NCI-H510A treated with DMSO at 0.1 percent for 48 hours (cell line): ENCODE measurements around the gene FOXP1.

ENCODE experiments used
- DNase-seq: peaks from one replicate; lab custom pipeline; 2025; lab: John Stamatoyannopoulos, UW

The FOXP1 gene

DNA sequence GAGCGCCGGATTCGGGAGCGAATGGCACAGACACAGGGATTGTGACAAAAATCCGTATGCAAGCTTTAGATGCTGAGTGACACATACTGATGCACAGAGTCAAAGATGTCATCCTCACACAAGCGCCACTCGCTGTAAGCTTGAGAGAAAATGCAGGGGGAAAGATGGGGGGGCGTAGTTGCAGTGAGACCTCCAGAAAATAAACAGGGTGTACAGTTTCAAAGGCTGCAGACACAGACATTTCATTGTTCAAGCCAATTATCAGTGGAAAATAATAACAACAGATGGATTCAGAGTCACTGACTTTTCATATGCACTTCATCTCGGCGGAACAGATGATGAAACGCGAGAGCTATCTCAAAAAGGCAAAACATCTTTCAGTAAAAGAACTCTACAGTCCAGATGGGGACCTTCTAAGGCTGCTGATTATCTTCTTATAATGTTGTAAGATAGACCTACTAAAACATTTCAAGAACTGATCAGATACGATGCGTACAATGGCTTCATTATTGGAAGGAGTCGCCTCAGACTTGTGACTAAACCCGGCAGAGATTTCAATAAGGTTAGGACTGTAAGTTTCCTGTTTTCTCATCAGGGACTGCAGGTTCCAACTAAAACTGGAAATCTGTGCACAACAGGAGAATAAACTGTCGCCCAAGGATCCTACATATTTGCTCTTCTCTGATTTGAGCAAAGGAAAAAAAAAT lies 275.4 kb downstream of the FOXP1 start:
- DNase-seq, result no peak

DNA sequence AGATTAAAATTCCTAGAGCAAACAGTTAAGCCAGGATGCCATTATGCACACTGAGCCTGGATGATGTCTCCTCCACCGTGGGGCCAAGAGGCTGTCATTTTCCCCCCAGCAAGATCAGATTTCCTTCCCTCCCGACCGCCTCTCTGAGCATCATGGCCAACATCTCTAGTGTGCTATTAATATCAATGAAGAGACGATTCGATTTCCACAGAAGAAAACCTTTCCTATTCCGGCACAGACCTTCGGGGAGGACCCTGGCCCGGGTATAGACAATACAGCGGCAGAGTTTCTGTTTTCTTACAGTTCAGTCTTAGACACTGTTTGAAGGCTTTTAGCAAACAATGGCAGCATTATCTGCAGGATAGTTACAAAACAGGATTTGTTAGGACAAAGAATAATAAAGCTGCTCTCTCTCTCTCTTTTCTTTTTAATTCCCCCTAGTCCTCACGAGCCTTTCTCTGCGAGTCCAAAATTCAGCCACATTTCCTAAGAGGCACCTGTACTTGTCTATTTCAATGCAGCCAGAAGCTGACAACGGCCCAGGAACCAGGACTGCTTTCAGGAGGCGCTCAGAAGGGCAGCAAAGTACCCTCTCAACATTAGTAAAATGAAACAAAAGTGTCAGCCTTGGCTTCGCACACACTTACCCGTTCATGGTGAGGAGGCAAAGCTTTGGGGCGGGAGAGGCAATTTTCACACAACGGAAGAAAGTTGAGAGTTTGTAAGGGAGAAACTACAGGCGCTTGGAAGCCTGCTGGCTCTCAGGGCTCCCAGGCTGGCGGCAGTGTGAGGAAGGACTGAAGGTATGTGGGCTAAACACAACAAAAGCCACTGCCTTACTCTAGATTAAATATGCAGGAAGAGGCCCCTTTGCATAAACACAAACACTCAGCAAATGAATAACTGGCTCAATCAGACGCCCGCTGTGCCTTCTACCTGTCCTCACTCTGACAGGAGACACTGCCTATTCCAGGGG lies 278.0 kb downstream of the FOXP1 start:
- peak; percentile 49 for DNase-seq

DNA sequence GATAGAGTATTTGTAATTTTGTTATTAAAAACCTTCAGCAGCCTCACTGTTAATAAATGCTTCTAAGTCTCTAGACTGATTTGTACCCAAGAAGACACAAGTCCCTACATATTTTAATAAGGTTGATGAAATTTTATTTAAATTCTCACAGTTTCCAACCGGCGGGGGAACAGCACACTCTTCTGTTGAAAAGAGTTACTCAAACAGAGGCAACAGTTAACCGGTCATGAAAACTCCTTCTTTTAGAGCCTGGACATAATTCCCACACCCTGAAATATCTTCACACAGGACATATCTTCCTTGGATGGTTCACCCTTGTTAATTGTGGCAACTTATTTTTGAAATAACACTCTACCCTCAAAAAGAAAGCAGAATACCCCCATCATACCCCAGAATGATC lies 278.8 kb downstream of the FOXP1 start:
- DNase-seq, result peak; percentile 23

DNA sequence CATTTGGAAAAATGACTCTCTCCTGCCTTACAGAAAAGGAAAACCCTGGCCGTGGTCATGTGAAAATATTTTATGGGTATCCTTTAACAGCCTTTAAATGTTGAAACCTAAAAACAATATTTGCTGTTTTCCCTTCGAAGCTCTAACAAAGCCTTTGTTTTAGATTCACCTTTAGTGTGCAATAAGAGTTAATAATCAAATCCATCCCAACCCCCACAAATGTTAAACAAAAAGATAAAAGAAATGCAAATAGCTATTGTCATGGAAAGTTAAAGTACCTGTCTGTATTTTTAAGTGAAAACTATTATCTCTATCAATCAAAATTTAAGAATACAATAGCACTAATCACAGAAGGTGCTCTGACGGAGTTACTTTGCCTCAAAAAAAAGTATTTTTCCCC lies 279.3 kb downstream of the FOXP1 start:
- DNase-seq, result no peak

DNA sequence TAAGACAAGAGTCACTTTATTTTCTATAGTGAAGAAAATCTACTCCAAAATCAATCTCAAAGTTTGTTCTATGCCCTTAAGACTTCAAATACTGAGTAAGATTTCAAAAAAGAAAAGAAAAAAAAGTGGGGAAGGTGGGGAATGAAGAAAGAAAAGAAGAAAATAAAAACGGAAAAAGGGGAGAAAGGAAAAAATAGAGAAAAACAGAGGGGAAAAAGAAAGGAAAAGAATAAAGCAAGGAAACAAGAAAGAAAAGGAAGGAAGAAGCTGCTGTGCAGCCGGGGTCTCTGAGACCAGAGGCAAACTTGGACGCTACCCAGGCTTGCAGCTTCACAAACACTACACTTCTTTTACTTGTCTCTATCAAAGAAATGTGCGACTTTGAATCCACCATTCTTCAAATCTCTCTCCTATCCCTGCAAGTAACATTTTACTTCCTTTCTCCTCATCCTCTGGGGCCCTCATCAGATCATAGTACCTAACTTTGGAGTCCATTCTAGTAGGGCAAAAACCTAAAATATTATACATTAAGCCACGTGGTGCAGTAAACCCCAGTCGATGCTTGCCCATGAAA lies 279.8 kb downstream of the FOXP1 start:
- DNase-seq, result no peak

DNA sequence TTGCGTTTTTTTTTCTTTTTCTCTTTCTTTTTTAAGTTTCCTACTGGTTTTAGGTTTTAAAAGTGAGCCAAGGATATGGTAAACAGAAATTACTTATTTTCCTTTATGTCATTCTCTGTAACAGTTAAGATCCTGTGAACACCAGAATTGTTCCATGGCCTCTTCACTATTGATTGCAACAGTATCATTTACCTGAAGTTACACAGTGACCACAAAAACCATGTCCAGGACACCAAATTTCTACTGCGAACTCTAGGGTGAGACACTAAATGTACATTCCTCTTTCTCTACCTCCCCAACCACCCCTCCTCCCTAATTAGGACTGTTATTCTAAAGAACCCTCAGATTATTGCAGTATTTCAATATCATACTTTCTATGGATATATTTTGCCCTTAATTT lies 280.9 kb downstream of the FOXP1 start:
- no peak for DNase-seq

DNA sequence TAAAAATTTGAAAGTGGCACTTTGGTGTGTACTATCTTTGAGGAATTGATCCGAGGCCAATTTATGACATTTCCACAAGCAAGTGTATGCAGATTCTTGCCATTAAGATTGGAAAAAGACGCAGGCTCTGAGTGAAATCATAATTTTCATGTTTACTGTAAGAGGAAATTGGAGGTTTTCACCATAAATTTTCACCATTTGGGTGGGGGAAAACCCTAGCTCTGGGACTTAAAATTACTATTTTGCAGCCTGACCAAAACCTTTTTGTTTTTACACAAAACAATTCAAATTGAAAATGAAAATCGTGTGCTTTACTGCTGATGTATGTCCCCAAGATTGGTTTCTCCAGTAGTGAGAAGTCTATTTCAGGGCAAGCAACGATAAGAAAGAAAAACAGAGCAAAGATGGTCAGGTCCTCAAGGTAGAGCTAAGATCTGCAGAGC lies 282.6 kb downstream of the FOXP1 start:
- no peak for DNase-seq

DNA sequence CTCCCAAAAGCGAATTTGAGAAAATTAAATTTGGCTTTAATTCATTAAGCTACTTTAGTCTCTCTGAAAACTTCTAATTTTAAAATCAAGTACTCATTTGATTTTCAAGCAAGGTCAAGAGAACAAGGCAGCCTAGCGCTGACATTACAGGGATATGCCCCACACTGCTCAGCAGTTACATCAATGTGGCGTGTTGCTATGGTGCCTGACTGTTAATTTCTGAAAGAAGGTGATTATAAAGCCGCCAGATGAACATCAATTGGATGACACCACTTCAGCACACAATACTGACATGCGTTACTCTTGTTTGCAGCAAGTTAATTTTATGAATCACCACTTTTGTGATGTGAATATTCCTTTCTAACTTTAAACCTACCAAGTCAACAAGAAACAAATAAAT lies 284.4 kb downstream of the FOXP1 start:
- no peak for DNase-seq

DNA sequence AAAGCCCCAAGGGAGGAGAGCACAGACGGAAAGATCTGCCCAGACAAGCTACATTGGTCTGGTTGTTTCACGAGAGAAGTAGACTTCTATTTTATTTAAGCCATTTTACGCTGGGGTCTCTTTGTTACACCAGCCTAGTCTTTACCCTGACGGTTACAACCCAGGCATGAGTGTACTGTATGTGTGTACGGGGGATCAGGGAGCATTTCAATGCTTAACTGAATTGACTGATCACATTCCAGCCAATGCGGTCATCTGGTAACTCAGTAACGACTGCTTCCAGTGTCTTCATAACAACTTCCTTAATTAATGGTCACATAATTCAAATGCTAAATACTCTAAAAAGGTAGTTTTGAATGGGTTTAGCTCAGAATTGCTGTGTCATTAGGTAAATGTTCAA lies 288.6 kb downstream of the FOXP1 start:
- no peak for DNase-seq

DNA sequence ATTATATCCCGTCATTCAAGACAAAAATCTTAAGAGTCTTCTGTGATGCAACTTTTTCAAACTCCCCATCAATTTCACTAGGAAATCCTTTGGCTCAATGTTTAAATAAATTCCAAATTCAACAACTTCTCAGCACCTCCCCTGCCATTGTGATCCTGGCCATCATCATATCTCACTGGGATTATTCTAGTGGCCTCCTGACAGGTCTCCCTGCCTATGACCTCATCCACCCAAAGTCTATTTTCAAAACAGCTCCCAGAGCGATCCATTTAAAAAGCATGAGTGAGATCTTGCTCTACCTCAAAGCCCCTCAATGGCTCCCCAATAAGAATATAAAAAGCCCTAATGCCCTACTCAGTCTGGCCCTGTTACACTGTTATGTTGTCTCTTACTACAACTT lies 293.2 kb downstream of the FOXP1 start:
- no peak for DNase-seq

DNA sequence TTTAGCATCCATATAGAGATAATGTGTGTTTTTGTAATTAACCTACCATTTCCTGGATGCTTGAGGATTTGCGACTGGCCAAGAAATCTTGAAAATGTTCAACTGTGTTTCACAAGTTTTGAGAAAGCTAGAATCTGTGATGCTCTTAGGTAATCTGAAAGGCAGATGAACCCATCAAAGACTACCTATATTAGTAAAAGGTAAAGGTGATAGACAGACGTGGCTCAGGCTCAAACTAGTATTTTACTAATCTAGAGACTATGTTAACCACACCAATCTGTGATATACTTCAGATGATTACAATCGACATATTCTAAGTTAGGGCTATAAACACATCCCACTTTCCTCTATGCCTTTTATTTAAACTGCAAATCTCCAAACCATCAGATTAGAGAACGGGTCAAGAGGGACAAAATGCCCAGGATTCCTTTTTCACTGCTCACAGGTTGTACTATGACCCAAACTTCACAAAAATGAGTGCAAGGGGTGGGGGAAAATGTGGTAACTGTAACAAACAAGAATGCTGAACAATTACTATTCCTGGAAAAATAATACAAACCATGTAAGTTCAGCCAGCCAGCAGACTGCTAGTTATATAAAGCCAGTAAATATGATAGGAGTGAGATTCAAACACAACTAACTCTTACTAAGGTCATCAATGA lies 295.1 kb downstream of the FOXP1 start:
- no peak for DNase-seq

DNA sequence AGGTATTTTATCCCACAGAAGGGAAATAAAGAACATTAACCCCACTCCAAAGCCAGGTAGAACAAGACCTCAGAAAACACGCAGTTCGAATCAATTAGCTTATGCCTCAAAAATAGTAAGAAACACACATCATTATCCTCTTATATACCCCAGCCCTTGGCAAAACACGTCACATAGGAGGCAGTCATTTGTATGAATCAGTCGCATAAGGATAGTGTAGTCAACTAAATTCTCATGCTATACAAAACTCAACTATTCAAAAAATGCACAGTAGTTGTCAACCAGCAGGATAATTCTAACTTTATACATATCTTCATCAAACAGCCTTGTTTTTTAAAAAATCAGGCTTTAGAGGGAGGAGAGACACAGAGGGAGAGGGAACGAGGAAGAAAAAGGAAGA lies 298.4 kb downstream of the FOXP1 start:
- no peak for DNase-seq

DNA sequence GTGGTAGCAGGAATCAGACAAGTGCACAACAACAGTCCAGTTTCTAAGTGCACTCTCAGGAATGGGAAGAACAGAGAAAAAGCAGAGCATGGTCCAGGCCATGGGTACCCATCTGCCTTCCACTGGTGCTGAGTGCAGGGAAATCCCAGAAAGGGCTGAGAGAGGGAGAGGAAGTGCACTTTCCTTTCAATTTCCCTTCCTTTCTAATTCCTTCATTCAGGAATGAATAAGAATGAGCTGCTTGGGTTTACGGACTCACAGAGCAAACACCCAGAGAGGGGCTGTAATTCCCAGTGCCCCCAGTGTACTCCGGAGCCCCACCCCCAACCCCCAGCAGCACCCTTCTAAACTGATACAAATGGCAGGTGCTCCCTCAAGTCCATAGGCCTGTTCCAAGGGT lies 300.6 kb downstream of the FOXP1 start:
- no peak for DNase-seq

DNA sequence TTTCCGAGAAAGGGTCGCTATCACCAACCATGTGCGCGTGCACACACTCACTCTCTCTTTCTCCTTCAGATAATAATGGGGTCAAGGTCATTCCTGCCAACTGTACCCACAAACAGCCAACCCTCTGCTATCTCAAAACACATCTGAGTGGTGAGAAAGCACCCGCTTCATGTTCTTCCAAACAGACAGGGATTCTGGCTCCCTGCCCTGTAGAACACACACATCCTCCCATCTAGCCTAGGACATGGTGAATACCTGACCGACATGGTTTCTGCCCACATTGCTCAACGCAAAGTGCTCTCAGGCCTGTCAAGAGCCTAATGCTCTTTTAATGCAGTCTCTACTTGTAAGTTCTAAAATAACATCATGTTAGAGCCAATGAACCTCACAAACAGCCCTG lies 302.2 kb downstream of the FOXP1 start:
- no peak for DNase-seq

DNA sequence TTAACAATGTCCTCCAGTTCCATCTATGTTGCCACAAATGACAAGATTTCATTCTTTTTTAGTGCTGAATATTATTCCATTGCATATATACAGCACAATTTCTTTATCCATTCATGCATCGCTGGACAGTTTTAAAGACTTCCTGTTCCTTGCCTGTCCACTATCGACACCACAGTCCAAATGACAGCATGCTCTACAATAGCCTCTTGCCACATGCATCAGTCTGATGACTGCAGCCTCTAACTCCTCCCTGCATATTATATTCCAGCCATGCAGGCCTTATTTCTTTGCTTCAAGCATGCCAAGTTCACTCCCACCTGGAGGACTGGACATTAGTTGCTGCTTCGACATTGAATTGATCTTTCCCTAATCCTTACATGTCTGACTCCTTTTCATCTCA lies 306.2 kb downstream of the FOXP1 start:
- no peak for DNase-seq

DNA sequence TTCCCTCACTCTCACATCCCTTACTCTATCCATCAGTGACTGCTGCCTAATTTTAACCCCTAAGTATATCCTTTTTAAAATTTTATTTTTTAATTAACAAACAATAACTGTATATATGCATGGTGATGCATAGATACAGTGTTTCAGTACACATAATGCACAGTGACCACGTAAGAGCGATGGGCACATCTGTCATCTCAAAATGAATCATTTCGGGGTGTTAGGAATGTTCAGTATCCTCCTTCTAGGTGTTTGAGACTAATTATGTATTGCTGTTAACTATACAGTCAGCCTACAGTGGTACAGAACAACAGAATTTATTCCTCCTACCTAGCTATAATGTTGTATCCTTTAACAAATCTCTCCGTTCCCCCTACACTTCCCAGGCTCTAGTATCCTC lies 307.0 kb downstream of the FOXP1 start:
- no peak for DNase-seq

DNA sequence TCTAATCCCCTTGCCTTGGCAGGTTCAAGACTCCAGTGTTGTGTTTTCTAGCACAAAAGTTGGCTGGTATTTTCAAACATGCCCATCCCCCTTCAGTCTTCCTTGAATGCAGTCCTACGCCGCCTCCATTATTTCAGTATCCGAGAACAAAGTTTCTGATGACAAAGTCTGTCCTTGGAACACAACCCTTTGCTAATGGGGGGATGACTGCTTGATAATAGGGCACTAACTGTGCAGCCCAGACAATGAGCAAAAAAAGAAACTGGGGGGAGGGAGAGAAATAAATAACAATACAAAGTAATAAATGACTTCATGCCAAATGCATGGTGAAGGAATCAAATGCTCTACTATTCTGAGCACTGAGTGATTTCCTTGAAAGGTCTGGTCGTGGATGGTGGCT lies 310.1 kb downstream of the FOXP1 start:
- no peak for DNase-seq

DNA sequence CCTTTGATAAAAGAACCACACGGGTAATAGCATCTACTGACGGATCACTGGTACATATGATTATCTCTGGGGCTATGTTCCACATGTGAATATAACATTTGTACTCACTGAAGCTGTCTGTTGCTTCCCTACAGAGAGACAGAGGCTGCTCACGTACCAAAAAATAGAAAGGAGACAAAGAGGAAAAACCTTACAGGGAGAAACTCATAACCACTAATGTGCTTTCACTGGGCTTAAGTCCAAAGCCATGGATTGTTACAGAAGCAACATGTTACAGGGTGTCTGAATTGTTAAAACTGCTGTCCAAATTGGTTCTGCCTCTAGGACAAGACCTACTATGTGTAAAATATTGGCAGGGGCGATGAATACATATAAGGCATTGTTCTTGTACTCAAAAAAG lies 311.9 kb downstream of the FOXP1 start:
- no peak for DNase-seq

DNA sequence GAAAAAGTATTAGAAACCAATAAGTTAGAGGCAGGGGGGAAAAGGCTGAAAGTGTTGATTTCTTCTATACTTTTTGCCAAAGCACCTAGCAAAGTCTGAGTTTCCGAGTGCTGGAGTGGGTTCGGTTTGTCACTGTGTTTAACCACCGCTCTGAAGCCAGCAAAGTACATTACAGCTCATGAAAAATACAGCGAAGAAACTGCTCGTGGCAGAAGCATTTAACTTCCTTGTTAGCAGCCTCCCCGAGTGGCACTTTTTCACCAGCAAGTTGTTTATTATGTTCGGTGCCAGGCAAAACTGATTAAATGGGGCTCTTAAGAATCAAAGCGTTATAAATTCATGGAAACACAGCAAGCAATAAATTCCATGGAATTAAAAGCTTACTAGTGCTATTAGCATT lies 313.6 kb downstream of the FOXP1 start:
- DNase-seq, result no peak

DNA sequence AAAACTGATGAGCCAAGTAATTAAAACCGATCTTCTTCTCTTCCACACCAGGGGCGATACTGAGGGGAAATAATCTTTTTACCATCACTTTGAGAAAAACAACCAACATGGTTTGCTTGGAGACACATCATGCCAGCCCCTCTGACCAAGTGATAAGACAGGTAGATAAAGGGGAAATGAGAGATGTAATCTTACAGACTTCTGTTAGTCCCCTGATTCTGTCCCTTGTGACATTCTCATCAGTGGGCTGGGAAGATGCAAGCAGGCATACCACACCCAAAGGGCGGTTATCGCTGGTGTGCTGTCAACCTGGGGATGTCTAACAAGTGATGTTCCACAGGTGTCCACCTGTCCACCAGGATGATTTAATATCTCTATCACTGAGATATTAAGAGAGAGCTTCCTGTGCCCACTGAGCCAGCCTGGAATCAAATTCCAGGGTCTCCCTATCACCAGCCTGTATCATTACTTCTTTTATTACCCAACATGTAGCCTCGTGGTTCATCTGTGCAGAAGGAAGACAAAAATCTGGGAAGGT lies 315.0 kb downstream of the FOXP1 start:
- no peak for DNase-seq

DNA sequence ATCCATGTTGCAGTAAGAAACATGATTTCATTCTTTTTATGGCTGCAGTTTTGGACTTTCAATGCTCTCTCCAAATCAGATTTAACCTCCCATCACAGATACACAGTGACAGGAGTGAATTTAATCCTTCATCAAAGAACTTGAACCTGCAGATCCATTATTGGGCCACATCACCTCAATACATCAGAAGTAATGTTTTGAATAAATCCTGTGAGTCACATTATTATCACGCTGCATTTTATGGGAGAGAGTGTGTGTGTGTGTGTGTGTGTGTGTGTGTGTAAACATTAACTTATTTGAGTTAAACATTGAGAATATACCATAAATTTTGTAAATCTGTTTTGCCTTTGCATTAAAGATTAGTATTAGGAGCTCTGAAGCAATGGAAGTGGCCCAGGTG lies 316.7 kb downstream of the FOXP1 start:
- DNase-seq, result no peak

DNA sequence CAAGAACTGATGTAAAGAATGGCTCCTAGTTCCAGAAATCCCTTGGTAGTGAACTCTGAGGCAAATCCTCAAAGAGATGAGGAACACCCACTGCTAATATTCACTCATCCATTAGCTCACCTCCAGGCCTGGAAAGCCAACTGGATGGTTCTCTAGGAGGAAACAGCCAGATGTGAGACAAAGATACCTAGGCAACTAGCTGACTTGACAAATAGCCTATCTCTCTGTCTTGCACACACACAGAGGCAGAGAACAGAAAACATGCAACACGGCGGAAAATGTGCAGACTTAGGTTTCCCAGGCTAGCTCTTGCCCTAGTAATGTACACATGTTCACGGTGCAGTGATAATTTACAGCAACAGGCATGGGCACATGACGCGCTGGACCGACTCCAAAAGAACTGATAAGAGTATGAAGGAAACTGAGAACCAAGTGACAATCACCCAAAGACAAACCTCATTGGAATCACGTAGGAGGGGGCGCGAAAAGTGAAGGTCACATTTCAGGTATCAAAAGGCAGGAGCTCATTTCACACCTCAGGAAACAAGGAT lies 318.1 kb downstream of the FOXP1 start:
- DNase-seq, result no peak
